COLO668 (cell line): ENCODE measurements around the gene SEC11A.
"Not testable (repeated sequence)": the region's sequence is repeated elsewhere in the genome, so short reads cannot be mapped to it uniquely, and the experiment has no call there.

Experiments used
- DNase-seq: peaks from one replicate; lab custom pipeline; 2025; ENCODE audit not compliant: unreplicated experiment; lab: John Stamatoyannopoulos, UW

The SEC11A gene

GRCh38 chr15:84645496-84645895 lies 70.4 kb downstream of the SEC11A start:
- no peak for DNase-seq

GRCh38 chr15:84643838-84644237 lies 72.1 kb downstream of the SEC11A start:
- no peak for DNase-seq

- DNase-seq: not testable (repeated sequence)
Measured at GRCh38 chr15:84642640-84643039, 73.3 kb downstream of the SEC11A start.

GRCh38 chr15:84641871-84642270 lies 74.1 kb downstream of the SEC11A start:
- DNase-seq: not testable (repeated sequence)

- DNase-seq: no peak
Measured at GRCh38 chr15:84638103-84638502, 77.8 kb downstream of the SEC11A start.

GRCh38 chr15:84634228-84634837 lies 81.6 kb downstream of the SEC11A start:
- DNase-seq: no peak

- DNase-seq: peak; percentile 84
Measured at GRCh38 chr15:84633311-84634227, 82.4 kb downstream of the SEC11A start.

GRCh38 chr15:84631706-84632272 lies 84.2 kb downstream of the SEC11A start:
- no peak for DNase-seq

- DNase-seq: no peak
Measured at GRCh38 chr15:84629033-84629432, 86.9 kb downstream of the SEC11A start.

- DNase-seq: no peak
Measured at GRCh38 chr15:84625123-84625522, 90.8 kb downstream of the SEC11A start.

GRCh38 chr15:84624359-84624758 lies 91.6 kb downstream of the SEC11A start:
- no peak for DNase-seq

- no peak for DNase-seq
Measured at GRCh38 chr15:84621358-84621979, 94.5 kb downstream of the SEC11A start.

- no peak for DNase-seq
Measured at GRCh38 chr15:84620626-84621025, 95.3 kb downstream of the SEC11A start.
